HepG2 (cell line): ENCODE results near the gene PID1. TPM values are rescaled to one million over a fixed set of nuclear protein-coding genes. Genes with fewer than 3 reads are reported as not detected.

Experiments
- ATAC-seq: fragments of 200-7000 bp; cut with Tn5 transposase; 3 replicates; pipeline ENCODE4 v1.9.1; 2020; ENCODE audit warnings: mild to moderate bottlenecking, moderate library complexity
- BruUV-seq: library from RNA; stranded (reverse); fragments of 400-500 nt; replicated peaks from 2 replicates; lab custom pipeline; 2021; lab: Mats Ljungman, UMichigan
- CTCF ChIA-PET: fragments of 300-600 bp; formaldehyde crosslinking; extraction: SDS; loops from one replicate; lab custom pipeline; 2021; ENCODE audit warnings: low total read pairs, inconsistent platforms, low intra/inter-chr PET ratio; lab: Yijun Ruan, JAX
- POLR2A ChIA-PET: fragments of 350-600 bp; sonication (Branson Sonifier 250); formaldehyde crosslinking; loops from one replicate; lab custom pipeline; 2020; ENCODE audit warnings: antibody characterized with exemption, inconsistent platforms; lab: Yijun Ruan, JAX
- DNase-seq: peaks from one replicate; pipeline ENCODE4 v3.0.0-alpha.2; 2015; ENCODE audit warnings: low spot score
- FAIRE-seq: peaks from 3 replicates; lab custom pipeline; 2011; peaks lifted over from hg19 to GRCh38; lab: Jason Lieb, UNC
- H2AFZ ChIP-seq: one replicate; pipeline ENCODE4 v1.6.1; 2011; ENCODE audit warnings: low read length, inconsistent platforms
- H3K27ac ChIP-seq: fragments of 300-600 bp; 3 replicates; pipeline ENCODE4 v1.8.0; 2011; ENCODE audit warnings: mixed run types, mild to moderate bottlenecking, mixed read lengths, low read length, inconsistent platforms; ENCODE audit not compliant: insufficient read depth; ENCODE audit errors: extremely low read length
- H3K27me3 ChIP-seq, 2 experiments: fragments of 200-600 bp in 1 of 2; 2 replicates in 1 of 2; 3 replicates in 1 of 2; pipeline versions ENCODE4 v1.6.0 to v1.8.0; 2011; ENCODE audit warnings: low read length in 2 of 2, mild to moderate bottlenecking in 2 of 2, moderate library complexity in 2 of 2, inconsistent platforms in 1 of 2; ENCODE audit not compliant: insufficient read depth in 2 of 2, control insufficient read depth in 1 of 2
- H3K36me3 ChIP-seq, 2 experiments: fragments of 200-600 bp in 1 of 2; replicated peaks in 1 of 2; 2 replicates in 1 of 2; 3 replicates in 1 of 2; pipeline versions ENCODE4 v1.5.1 to v1.8.0; 2011; ENCODE audit warnings: low read length in 2 of 2, inconsistent platforms in 1 of 2; ENCODE audit not compliant: insufficient read depth in 2 of 2, control insufficient read depth in 1 of 2
- H3K4me1 ChIP-seq: 2 replicates; pipeline ENCODE4 v1.5.1; 2012; ENCODE audit warnings: low read length, inconsistent platforms; ENCODE audit not compliant: insufficient read depth
- H3K4me2 ChIP-seq: 2 replicates; pipeline ENCODE4 v1.6.0; 2011; ENCODE audit warnings: low read depth, low read length, inconsistent platforms
- H3K4me3 ChIP-seq, 3 experiments: fragments of 200-600 bp in 1 of 3; sonication (generic), shearing (Covaris generic) in 1 of 3; replicated peaks in 1 of 3; 2 replicates each; pipeline ENCODE4 v1.5.1; 2011 to 2016; ENCODE audit warnings: low read length in 3 of 3, inconsistent platforms in 2 of 3, low read depth in 2 of 3, mild to moderate bottlenecking in 2 of 3, control low read depth in 1 of 3, mixed read lengths in 1 of 3; ENCODE audit not compliant: insufficient read depth in 1 of 3
- H3K79me2 ChIP-seq: one replicate; pipeline ENCODE4 v1.6.1; 2011; ENCODE audit warnings: low read length, inconsistent platforms; ENCODE audit not compliant: insufficient read depth
- H3K9ac ChIP-seq: 2 replicates; pipeline ENCODE4 v1.6.0; 2011; ENCODE audit warnings: mild to moderate bottlenecking, low read depth, low read length, inconsistent platforms; ENCODE audit not compliant: insufficient read depth
- H3K9me3 ChIP-seq: 2 replicates; pipeline ENCODE4 v1.5.1; 2012; ENCODE audit warnings: mild to moderate bottlenecking, low read length
- H4K20me1 ChIP-seq: 2 replicates; pipeline ENCODE4 v1.6.0; 2011; ENCODE audit warnings: inconsistent platforms, mild to moderate bottlenecking, low read length, moderate library complexity; ENCODE audit not compliant: insufficient read depth
- AGO1 ChIP-seq: fragments of 200-400 bp; formaldehyde crosslinking; IDR thresholded peaks from 2 replicates; pipeline ENCODE4 v1.6.1; 2017; ENCODE audit warnings: mild to moderate bottlenecking, low read depth, low read length, moderate library complexity; ENCODE audit not compliant: poor library complexity, severe bottlenecking
- FIP1L1 ChIP-seq: fragments of 200-400 bp; formaldehyde crosslinking; IDR thresholded peaks from 2 replicates; pipeline ENCODE4 v1.6.1; 2018; ENCODE audit warnings: low read depth, mild to moderate bottlenecking, low read length, moderate library complexity, borderline replicate concordance; ENCODE audit not compliant: insufficient read depth
- GABPA ChIP-seq, 2 experiments: IDR thresholded peaks; 2 replicates each; pipeline ENCODE4 v1.6.1; 2011 to 2016; ENCODE audit warnings: low read depth in 2 of 2, low read length in 1 of 2, missing biosample characterization in 1 of 2, missing genetic modification characterization in 1 of 2
- HINFP ChIP-seq: sonication (generic); formaldehyde crosslinking; IDR thresholded peaks from 2 replicates; pipeline ENCODE4 v1.4.0; 2020; ENCODE audit warnings: low read depth, mild to moderate bottlenecking, missing genetic modification reagents
- ZNF512 ChIP-seq: sonication (generic); formaldehyde crosslinking; IDR thresholded peaks from 2 replicates; pipeline ENCODE4 v1.4.0; 2020; ENCODE audit warnings: mild to moderate bottlenecking, missing genetic modification reagents
- ZNF512B ChIP-seq: sonication (generic); formaldehyde crosslinking; IDR thresholded peaks from 2 replicates; pipeline ENCODE4 v1.5.1; 2020; ENCODE audit warnings: missing genetic modification reagents, mild to moderate bottlenecking, borderline replicate concordance
- WGBS: methylation state at CpG from one replicate; pipeline ENCODE4 v1.1.6; 2017; ENCODE audit warnings: low lambda C conversion rate; 5-methylcytosine and 5-hydroxymethylcytosine counted together
- in situ Hi-C: cut with HindIII; loops from 2 replicates; pipeline ENCODE4 v1.10.0; 2017; ENCODE audit warnings: low pct_unique_long_range_greater_than_20kb; ENCODE audit not compliant: extremely low pct_ligation_motif_present
- intact Hi-C: fragments of 100-400 bp; cut with micrococcal nuclease; formaldehyde crosslinking; loops from one replicate; pipeline ENCODE4 v1.10.0; 2022; ENCODE audit not compliant: unreplicated experiment
- polyA plus RNA-seq, 8 experiments: library from polyadenylated mRNA; depleted of rRNA in 3 of 8; stranded (reverse) in 7 of 8; unstranded in 1 of 8; fragments of >200 nt; fragmentation: Illumina TruSeq in 4 of 8; extraction: Trizol in 4 of 8; gene quantifications; 2 replicates each; pipeline versions ENCODE4 v1.2.1 to v1.2.3, GENCODE V29; 2011 to 2016; ENCODE audit warnings: low read depth in 4 of 8, missing spikeins in 1 of 8, mixed read lengths in 1 of 8; ENCODE audit not compliant: insufficient read depth in 1 of 8
- total RNA-seq, 5 experiments: library from RNA; depleted of rRNA; stranded (reverse); fragments of >200 nt; fragmentation: Illumina TruSeq; extraction: Trizol; gene quantifications; 2 replicates each; pipeline ENCODE4 v1.2.3, GENCODE V29; 2016; ENCODE audit warnings: low read depth in 1 of 5

The PID1 gene
- total and polyA plus RNA-seq, 2 of the 13 experiments (the other 11 are each of a cell fraction or from before 2014, with no cell fraction given), result 0.15 to 0.18 TPM

- H3K79me2 ChIP-seq, result no peaks in the 10 kb centered on the region
- H4K20me1 ChIP-seq, result no peaks in the 10 kb centered on the region
- no peak overlapping the region for H3K9ac ChIP-seq
- no peak for FAIRE-seq
- H3K4me3 ChIP-seq, result no peak overlapping the region
- ChIA-PET CTCF (no interaction called here), POLR2A (no interaction called here)
- H2AFZ ChIP-seq, result no peak overlapping the region
- ATAC-seq, result no peak
- no peak overlapping the region for H3K27ac ChIP-seq
- WGBS, result 0% methylated on average over 2 of the region's 2 CpGs
- H3K4me2 ChIP-seq, result no peak overlapping the region
- intact Hi-C loops, result no loop called here
- BruUV-seq, result no TSS peak
- no peaks in the 10 kb centered on the region for H3K27me3 ChIP-seq
- in situ Hi-C loops, result no loop called here
- no peaks in the 10 kb centered on the region for H3K36me3 ChIP-seq
- DNase-seq, result no peak
- no peaks in the 10 kb centered on the region for H3K4me1 ChIP-seq
- H3K9me3 ChIP-seq, result peaks cover 56% of the 10 kb centered on the region
- no peak for TF ChIP-seq GABPA (IDR thresholded peaks at IDR 0.05; ENCODE audit: low read depth, low read length)
- no peak for TF ChIP-seq GABPA (CRISPR knock-in tag; IDR thresholded peaks at IDR 0.05; ENCODE audit: low read depth)
- no peak for TF ChIP-seq ZNF512
- TF ChIP-seq ZNF512B (CRISPR knock-in tag), result no peak
- TF ChIP-seq FIP1L1, result no peak
- no peak for TF ChIP-seq HINFP (CRISPR knock-in tag)
- no peak for TF ChIP-seq AGO1
These were observed 30.1 kb upstream of the PID1 start for GRCh38 chr2:229301237-229301636.
